Ovary (tissue), 9 donors: ENCODE results near the gene ACVR2B. TPM values are rescaled to one million over a fixed set of nuclear protein-coding genes. Genes with fewer than 3 reads are reported as not detected.

Source experiments
- DNase-seq, 5 donors: peaks; one replicate each; pipeline ENCODE4 v3.0.0-alpha.2; 2019 to 2020
- H3K27ac ChIP-seq, 2 donors: fragments of 200-600 bp; one replicate each; pipeline versions ENCODE4 v1.5.1 to v1.8.0; 2019 to 2022
- H3K27me3 ChIP-seq: fragments of 200-600 bp; one replicate; pipeline ENCODE4 v1.8.0; 2022
- H3K36me3 ChIP-seq: fragments of 200-600 bp; sonication (generic); one replicate; pipeline ENCODE4 v1.5.1; 2019
- H3K4me1 ChIP-seq: one replicate; pipeline ENCODE4 v1.8.1; 2013; ENCODE audit warnings: mild to moderate bottlenecking, moderate library complexity; ENCODE audit not compliant: insufficient read depth
- H3K4me3 ChIP-seq: fragments of 200-600 bp; sonication (generic); one replicate; pipeline ENCODE4 v1.5.1; 2017
- H3K9me3 ChIP-seq, 2 donors: fragments of 200-600 bp in 1 of 2; sonication (generic) in 1 of 2; one replicate each; pipeline versions ENCODE4 v1.5.1 to v1.8.1; 2013 to 2019; ENCODE audit warnings: mild to moderate bottlenecking in 1 of 2, moderate library complexity in 1 of 2
- EP300 ChIP-seq: sonication (generic); formaldehyde crosslinking; IDR thresholded peaks from one replicate; pipeline ENCODE4 v1.6.1; 2017; ENCODE audit warnings: antibody characterized with exemption
- POLR2A ChIP-seq: fragments of 450-650 bp; IDR thresholded peaks from one replicate; pipeline ENCODE4 v1.6.1; 2017; ENCODE audit warnings: antibody characterized with exemption, mild to moderate bottlenecking, moderate library complexity
- WGBS, 3 donors: extraction: QIAGEN DNeasy Blood & Tissue Kit in 1 of 3; methylation state at CpG; one replicate each; pipeline versions ENCODE4 v1.1.5 to v1.1.7; 2013 to 2017; 5-methylcytosine and 5-hydroxymethylcytosine counted together
- intact Hi-C, 4 donors: fragments of 100-400 bp; cut with DNase I; formaldehyde crosslinking; loops; one replicate each; pipeline versions ENCODE4 v1.11.0 to v1.15.1; 2022 to 2023
- polyA plus RNA-seq, 2 donors: library from polyadenylated mRNA; stranded (reverse); fragments of 200-250 nt in 1 of 2; fragments of 350-450 nt in 1 of 2; fragmentation: Illumina TruSeq in 1 of 2; extraction: RNeasy Lipid Tissue Mini Kit (QIAGEN cat#74804) in 1 of 2; gene quantifications; one replicate each; pipeline ENCODE4 v1.2.3, GENCODE V29; 2013 to 2014
- total RNA-seq, 7 donors: library from RNA; depleted of rRNA in 2 of 7; stranded (reverse); fragments of >200 nt in 2 of 7; fragmentation: NEBNext Ultra II Directional in 3 of 7; extraction: Animal tissue kit (Norgen Biotek cat#: 25700) in 3 of 7; gene quantifications; one replicate each; pipeline versions ENCODE4 v1.1.0 to v1.2.4, GENCODE V29; 2016 to 2023
- TF ChIP-seq, protein P1 (sequence below), 3 donors: fragments of 450-650 bp in 2 of 3; fragments of 200-600 bp in 1 of 3; IDR thresholded peaks; one replicate each; pipeline versions ENCODE4 v1.5.1 to v1.8.0; 2016 to 2022; ENCODE audit warnings: antibody characterized with exemption in 3 of 3, mild to moderate bottlenecking in 1 of 3
- donor health status: DM: no; HTN: no; CAD: no; lungs with moderate emphysema.
- donor health status: DM: no; HTN: no; CAD: no.
- donor health status: Bipolar disorder and iron deficiency.
- donor health status: DM: yes; HTN: yes; CAD: no.
- donor health status: DM: no; HTN: no; CAD: no.
- donor health status: DM: yes; HTN: yes; CAD: no.

The ACVR2B gene
- total and polyA plus RNA-seq, 9 donors = 3.3 to 16.0 (median 10.6) TPM

DNA sequence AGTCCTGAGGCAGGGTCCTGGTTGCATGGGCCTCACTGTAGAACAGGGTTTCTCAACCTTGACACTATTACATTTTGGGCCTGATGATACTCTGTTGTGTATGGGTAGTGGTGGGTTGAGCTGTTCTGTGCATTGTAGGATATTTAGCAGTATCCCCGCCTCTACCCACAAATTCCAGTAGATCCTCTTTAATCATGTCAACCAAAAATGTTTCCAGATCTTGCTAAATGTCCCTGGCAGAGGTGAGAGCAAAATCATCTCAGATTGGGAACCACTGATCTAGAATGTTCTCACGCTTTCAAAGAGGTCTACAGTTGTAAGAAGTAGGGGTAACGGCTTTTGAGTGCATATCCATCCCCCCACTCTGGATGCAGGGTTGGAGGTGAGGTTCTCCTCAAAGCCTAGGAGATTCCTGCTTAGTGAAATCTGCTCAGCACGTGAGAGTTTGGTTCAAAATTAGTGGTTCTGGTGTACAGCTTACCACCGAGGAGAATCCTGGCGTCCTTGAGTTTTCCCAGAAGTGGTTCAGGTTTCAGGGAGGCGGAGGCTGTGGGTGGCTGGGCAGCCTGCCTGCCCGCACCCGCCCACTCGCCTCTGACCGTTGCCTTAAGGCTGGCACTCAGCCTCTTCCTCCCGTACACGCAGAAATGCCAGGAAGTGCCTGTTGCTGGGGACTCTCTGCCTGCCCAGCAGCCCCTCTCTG is 5.3 kb downstream of the ACVR2B start:
- WGBS, 3 donors = 22 to 29% (median 24%) methylated on average over 13 of the region's 13 CpGs
- Histone ChIP-seq H3K27me3 (no peaks in the 10 kb centered on the region), H3K9me3 (no peaks in the 10 kb centered on the region), H3K4me1 (peaks cover 35% of the 10 kb centered on the region), H3K36me3 (no peaks in the 10 kb centered on the region), H3K4me3 (no peak overlapping the region), H3K27ac (peak overlapping the region; percentile 66 to 81)
- intact Hi-C loops = no loop called here
- DNase-seq = peak; percentile 58 to 83 (median 77)
- no peak for TF ChIP-seq POLR2A
- TF ChIP-seq, protein P1, sequence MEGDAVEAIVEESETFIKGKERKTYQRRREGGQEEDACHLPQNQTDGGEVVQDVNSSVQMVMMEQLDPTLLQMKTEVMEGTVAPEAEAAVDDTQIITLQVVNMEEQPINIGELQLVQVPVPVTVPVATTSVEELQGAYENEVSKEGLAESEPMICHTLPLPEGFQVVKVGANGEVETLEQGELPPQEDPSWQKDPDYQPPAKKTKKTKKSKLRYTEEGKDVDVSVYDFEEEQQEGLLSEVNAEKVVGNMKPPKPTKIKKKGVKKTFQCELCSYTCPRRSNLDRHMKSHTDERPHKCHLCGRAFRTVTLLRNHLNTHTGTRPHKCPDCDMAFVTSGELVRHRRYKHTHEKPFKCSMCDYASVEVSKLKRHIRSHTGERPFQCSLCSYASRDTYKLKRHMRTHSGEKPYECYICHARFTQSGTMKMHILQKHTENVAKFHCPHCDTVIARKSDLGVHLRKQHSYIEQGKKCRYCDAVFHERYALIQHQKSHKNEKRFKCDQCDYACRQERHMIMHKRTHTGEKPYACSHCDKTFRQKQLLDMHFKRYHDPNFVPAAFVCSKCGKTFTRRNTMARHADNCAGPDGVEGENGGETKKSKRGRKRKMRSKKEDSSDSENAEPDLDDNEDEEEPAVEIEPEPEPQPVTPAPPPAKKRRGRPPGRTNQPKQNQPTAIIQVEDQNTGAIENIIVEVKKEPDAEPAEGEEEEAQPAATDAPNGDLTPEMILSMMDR (IDR thresholded peaks at IDR 0.05) = no peak
- TF ChIP-seq EP300 = no peak

DNA sequence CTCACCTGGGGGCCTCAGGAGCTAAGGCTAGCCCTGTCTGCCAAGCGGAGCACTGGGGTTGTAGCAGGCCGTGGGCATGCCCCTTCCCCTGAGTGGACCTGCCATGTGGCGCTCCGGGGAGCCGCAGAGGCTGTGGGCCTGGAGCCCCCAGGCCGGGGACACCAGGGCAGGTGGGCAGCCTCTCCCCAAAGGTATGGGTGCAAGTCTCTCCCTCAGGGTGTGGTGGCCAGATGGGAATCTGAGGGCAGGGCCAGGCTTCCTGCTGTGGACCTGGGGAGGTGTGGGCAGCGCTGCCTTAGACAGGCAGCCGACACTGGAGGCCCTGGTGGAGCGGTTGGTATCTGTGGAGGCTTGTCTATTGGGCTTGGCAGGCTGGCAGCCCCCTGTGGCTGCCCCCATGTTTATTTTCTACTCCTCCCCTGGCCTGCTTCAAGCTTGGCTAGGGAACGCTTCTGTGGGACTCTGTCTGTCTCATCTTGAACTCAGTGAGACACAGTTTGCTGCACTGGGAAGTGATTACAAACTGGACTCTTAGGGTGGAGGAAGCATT is 5.9 kb downstream of the ACVR2B start:
- H3K27ac ChIP-seq = peak overlapping the region; percentile 66 to 81
- no peaks in the 10 kb centered on the region for H3K9me3 ChIP-seq
- no peak overlapping the region for H3K4me3 ChIP-seq
- 70 to 79% (median 74%) methylated on average over 9 to 10 of the region's 10 CpGs for WGBS, 3 donors
- H3K36me3 ChIP-seq = no peaks in the 10 kb centered on the region
- TF ChIP-seq, protein P1 (IDR thresholded peaks at IDR 0.05) = no peak
- TF ChIP-seq POLR2A = no peak
- no peak for TF ChIP-seq EP300
- H3K27me3 ChIP-seq = no peaks in the 10 kb centered on the region
- no peak for DNase-seq
- intact Hi-C loops = no loop called here
- peaks cover 35% of the 10 kb centered on the region for H3K4me1 ChIP-seq

DNA sequence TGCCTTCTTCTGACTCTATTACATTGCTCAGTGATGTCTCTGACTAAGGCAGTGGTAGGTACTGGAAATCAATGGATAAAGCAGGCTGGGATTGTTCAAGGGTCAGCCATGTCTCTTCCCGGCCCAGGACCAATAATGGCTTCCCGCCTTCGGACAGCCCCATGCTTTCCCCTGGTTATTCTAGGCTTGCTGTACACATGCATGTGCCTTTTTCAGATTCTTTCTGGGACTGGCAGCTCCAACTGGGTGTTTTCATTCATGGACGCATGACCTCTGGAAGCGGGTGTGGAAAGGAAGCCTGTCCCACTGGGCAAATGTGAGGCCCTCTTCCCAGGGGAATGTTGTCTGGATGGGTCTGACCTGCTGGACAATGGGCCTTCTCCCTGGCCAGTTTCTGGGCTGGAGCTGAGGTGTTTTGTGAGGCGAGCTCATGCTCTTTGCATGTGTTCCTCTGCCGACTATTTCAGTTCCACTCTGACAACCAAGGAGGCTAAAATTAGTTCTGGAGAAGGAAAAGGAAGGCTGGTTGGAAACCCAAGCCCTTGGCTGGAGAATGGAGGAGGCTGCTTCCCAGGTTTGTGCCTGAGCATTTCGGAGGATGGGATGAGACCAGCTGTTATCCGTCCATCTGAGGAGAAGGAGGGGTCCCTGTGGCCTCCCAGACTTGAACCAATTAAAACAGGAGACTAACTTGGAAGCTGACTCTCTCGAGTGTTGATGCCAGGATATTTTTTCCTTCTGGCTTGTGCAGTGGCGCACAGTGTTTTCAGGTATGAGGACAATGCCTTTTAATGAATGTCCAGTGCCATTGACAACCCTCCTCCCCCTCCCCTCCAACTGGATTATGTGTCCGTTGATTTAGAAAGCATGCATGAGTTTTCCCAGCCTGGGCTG is 6.9 kb downstream of the ACVR2B start:
- TF ChIP-seq, protein P1 (IDR thresholded peaks at IDR 0.05) = no peak
- no peak for TF ChIP-seq POLR2A
- no peak for TF ChIP-seq EP300
- DNase-seq = no peak
- Histone ChIP-seq H3K4me1 (peaks cover 35% of the 10 kb centered on the region), H3K4me3 (no peak overlapping the region), H3K36me3 (no peaks in the 10 kb centered on the region), H3K27me3 (no peaks in the 10 kb centered on the region), H3K27ac (peak overlapping the region in 1 of 2 donors; percentile 81), H3K9me3 (no peaks in the 10 kb centered on the region)
- 53 to 59% (median 55%) methylated on average over 12 of the region's 12 CpGs for WGBS, 3 donors
- intact Hi-C loops = no loop called here

DNA sequence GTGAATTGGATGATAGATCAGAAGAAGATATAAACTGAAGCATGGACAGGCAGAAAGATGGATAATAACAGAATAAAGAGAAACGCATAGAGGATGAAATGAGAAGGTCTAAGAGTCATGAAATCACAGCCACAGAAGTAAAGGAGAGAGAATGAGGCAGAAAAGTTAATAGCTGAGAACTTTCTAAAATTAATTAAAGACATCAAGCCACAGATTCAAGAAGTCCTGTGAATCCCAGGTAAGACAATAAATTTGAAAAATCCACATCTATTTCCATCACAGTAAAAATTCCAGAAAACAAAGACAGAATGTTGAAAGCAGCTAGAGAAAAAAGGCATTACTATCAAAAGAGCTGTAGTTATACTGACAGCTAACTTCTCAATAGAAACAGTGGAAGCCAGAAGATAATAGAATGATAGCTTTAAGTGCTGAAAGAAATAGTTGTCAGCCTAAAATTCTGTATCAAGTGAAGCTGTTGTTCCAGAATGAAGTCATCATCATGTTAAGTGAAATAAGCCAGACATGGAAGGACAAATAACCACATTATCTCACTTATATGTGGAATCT is 12.0 kb downstream of the ACVR2B start:
- intact Hi-C loops = no loop called here
- 95 to 100% (median 98%) methylated on average over 1 of the region's 1 CpG for WGBS, 3 donors
- Histone ChIP-seq H3K4me1 (peaks cover 3% of the 10 kb centered on the region), H3K36me3 (no peaks in the 10 kb centered on the region), H3K27ac (no peak overlapping the region), H3K9me3 (no peaks in the 10 kb centered on the region), H3K27me3 (no peaks in the 10 kb centered on the region), H3K4me3 (no peak overlapping the region)
- DNase-seq = no peak
- no peak for TF ChIP-seq EP300
- TF ChIP-seq, protein P1 (IDR thresholded peaks at IDR 0.05) = no peak
- TF ChIP-seq POLR2A = no peak
